Bronchial epithelial cell (primary cell): ENCODE measurements around the gene SYT3. TPM values are rescaled to one million over a fixed set of nuclear protein-coding genes. Genes with fewer than 3 reads are reported as not detected.
"Not testable (repeated sequence)": the region's sequence is repeated elsewhere in the genome, so short reads cannot be mapped to it uniquely, and the experiment has no call there.

Experiments used
- DNase-seq: peaks from one replicate; pipeline ENCODE4 v3.0.0-alpha.2; 2010; ENCODE audit warnings: low read depth
- FAIRE-seq: peaks from 2 replicates; lab custom pipeline; 2011; peaks lifted over from hg19 to GRCh38; lab: Jason Lieb, UNC
- H3K27me3 ChIP-seq: 2 replicates; pipeline ENCODE4 v1.5.1; 2011; ENCODE audit warnings: low read length; ENCODE audit not compliant: control insufficient read depth, insufficient read depth
- H3K36me3 ChIP-seq: 2 replicates; pipeline ENCODE4 v1.5.1; 2011; ENCODE audit warnings: low read length; ENCODE audit not compliant: control insufficient read depth, insufficient read depth
- H3K4me3 ChIP-seq: 2 replicates; pipeline ENCODE4 v1.5.1; 2011; ENCODE audit warnings: mild to moderate bottlenecking, low read depth, low read length, control low read depth
- CTCF ChIP-seq: IDR thresholded peaks from 2 replicates; pipeline ENCODE4 v1.5.1; 2011; ENCODE audit warnings: mild to moderate bottlenecking, moderate library complexity, low read length, control low read depth, inconsistent platforms; ENCODE audit not compliant: insufficient read depth, severe bottlenecking
- total RNA-seq: library from RNA; depleted of rRNA; stranded (reverse); fragments of >200 nt; gene quantifications from 2 replicates; pipeline ENCODE4 v1.2.1, GENCODE V29; 2014

Gene SYT3
- total RNA-seq, 1 donor from 2014 or later, result not detected

GRCh38 chr19:50580970-50581634 is 58.6 kb downstream of the SYT3 start:
- DNase-seq, result no peak
- FAIRE-seq, result no peak
- TF ChIP-seq CTCF, result no peak
- H3K36me3 ChIP-seq, result no peaks in the 10 kb centered on the region
- H3K4me3 ChIP-seq, result no peak overlapping the region
- H3K27me3 ChIP-seq, result no peaks in the 10 kb centered on the region

- no peaks in the 10 kb centered on the region for H3K27me3 ChIP-seq
- FAIRE-seq, result no peak
- no peaks in the 10 kb centered on the region for H3K36me3 ChIP-seq
- H3K4me3 ChIP-seq, result no peak overlapping the region
- DNase-seq, result no peak
- no peak for TF ChIP-seq CTCF
These were observed 59.4 kb downstream of the SYT3 start for GRCh38 chr19:50580240-50580639.

GRCh38 chr19:50576769-50577168 is 62.9 kb downstream of the SYT3 start:
- H3K27me3 ChIP-seq, DNase-seq, FAIRE-seq, H3K36me3 ChIP-seq, H3K4me3 ChIP-seq: not testable (repeated sequence)

GRCh38 chr19:50573741-50574461 is 65.8 kb downstream of the SYT3 start:
- TF ChIP-seq CTCF, result no peak
- Histone ChIP-seq H3K27me3 (no peaks in the 10 kb centered on the region), H3K4me3 (no peak overlapping the region), H3K36me3 (no peaks in the 10 kb centered on the region)
- DNase-seq (no peak), FAIRE-seq (no peak)

Other genes with a start within 250 kb of the SYT3 start
- not detected in 2 replicates for gene SPIB, start 220.9 kb downstream of the SYT3 start, total RNA-seq
- not detected in 2 replicates for gene MYBPC2, start 207.0 kb downstream of the SYT3 start, total RNA-seq
- gene EMC10, start 163.4 kb downstream of the SYT3 start, total RNA-seq, result 24.7 and 37.1 TPM in 2 replicates
- gene GARIN5A, start 163.0 kb downstream of the SYT3 start, total RNA-seq, result 0.51 and 0.79 TPM in 2 replicates
- 10.5 and 29.3 TPM in 2 replicates for gene JOSD2, start 128.7 kb downstream of the SYT3 start, total RNA-seq
- gene ASPDH, start 126.0 kb downstream of the SYT3 start, total RNA-seq, result not detected in 2 replicates
- not detected in 2 replicates for gene LRRC4B, start 71.4 kb downstream of the SYT3 start, total RNA-seq
- gene C19orf81, start 9.6 kb upstream of the SYT3 start, total RNA-seq, result not detected in 2 replicates
- gene SHANK1, start 79.9 kb upstream of the SYT3 start, total RNA-seq, result under 0.01 TPM in 1 of 2 replicates, not detected in the other
- gene CLEC11A, start 83.5 kb upstream of the SYT3 start, total RNA-seq, result 0.26 TPM in 2 replicates
- gene GPR32, start 130.6 kb upstream of the SYT3 start, total RNA-seq, result not detected in 2 replicates
- gene ACP4, start 150.5 kb upstream of the SYT3 start, total RNA-seq, result not detected in 2 replicates
- gene KLK1, start 183.9 kb upstream of the SYT3 start, total RNA-seq, result not detected in 2 replicates
- not detected in 2 replicates for gene KLK15, start 193.7 kb upstream of the SYT3 start, total RNA-seq
- not detected in 2 replicates for gene KLK3, start 215.0 kb upstream of the SYT3 start, total RNA-seq
- gene KLK2, start 233.6 kb upstream of the SYT3 start, total RNA-seq, result 0.53 TPM in 1 of 2 replicates, not detected in the other